OCI-LY1 (cell line): Measurements from ENCODE around the gene NPB.

ENCODE experiments used
- EZH2 ChIP-seq: fragments of 200-600 bp; sonication (generic), shearing (Covaris generic); IDR thresholded peaks from 2 replicates; pipeline ENCODE4 v1.8.0; 2017; ENCODE audit warnings: borderline replicate concordance, mixed run types, mild to moderate bottlenecking, antibody characterized with exemption, low read length, moderate library complexity, mixed read lengths
- TF ChIP-seq, protein P1 (sequence below): fragments of 200-600 bp; sonication (generic), shearing (Covaris generic); IDR thresholded peaks from 2 replicates; pipeline ENCODE4 v1.5.1; 2017; ENCODE audit warnings: mild to moderate bottlenecking, antibody characterized with exemption, low read length, moderate library complexity, mixed read lengths

DNA sequence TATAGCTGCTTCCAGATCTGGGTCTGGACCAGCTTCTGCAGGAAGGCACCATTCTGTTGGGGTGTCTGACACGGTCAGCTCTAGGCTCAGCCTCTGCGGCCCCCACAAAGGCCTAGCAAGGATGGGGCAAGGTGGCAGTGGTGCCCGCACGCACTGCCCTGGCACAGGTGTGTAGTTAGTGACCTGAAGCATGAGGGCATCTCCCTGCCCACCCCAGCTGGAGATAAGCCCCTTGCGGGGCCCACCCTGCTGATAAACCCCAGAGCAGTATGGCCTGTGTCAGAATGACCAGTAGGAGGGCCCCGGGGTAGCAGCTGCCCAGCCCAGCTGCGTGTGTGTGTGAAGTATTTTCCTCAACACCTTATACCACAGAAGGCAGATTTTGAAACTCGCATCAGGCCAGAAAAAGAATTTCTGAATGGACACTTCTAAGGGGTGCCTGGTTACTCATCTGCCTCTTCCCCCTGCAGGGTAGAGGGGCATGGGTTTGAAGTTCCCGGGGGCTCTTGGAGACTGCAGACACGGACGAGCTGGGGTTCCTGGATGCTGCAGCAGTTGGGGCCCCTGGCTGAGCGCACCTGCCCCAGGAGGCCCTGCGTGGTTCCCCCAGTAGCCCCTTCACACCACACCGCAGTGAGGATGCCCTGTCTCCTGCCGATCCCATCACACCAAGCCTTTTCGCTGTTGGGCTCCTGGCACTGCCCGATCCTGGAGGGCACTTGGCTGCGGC lies 35.4 kb upstream of the NPB start:
- TF ChIP-seq, protein P1, sequence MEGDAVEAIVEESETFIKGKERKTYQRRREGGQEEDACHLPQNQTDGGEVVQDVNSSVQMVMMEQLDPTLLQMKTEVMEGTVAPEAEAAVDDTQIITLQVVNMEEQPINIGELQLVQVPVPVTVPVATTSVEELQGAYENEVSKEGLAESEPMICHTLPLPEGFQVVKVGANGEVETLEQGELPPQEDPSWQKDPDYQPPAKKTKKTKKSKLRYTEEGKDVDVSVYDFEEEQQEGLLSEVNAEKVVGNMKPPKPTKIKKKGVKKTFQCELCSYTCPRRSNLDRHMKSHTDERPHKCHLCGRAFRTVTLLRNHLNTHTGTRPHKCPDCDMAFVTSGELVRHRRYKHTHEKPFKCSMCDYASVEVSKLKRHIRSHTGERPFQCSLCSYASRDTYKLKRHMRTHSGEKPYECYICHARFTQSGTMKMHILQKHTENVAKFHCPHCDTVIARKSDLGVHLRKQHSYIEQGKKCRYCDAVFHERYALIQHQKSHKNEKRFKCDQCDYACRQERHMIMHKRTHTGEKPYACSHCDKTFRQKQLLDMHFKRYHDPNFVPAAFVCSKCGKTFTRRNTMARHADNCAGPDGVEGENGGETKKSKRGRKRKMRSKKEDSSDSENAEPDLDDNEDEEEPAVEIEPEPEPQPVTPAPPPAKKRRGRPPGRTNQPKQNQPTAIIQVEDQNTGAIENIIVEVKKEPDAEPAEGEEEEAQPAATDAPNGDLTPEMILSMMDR = no peak
- no peak for TF ChIP-seq EZH2
